ENCODE measurements around the gene CCDC190. TPM values are rescaled to one million over a fixed set of nuclear protein-coding genes. Genes with fewer than 3 reads are reported as not detected.

The CCDC190 gene
- polyA plus RNA-seq, 1 experiment = 0.31 TPM

- Histone ChIP-seq H3K27me3 (ENCODE audit: control insufficient read depth, insufficient read depth, low read length) (no peaks in the 10 kb centered on the region), H3K4me3 (ENCODE audit: low read depth, low read length) (no peak overlapping the region), H3K36me3 (ENCODE audit: control insufficient read depth, insufficient read depth, low read length) (no peaks in the 10 kb centered on the region)
- ChIA-PET CTCF (interaction anchor here (0.6 to 3.3 kb wide), 8 partner anchors 9 to 460 kb away, joined by 3 to 23 read pairs (median 6); partner anchors contain the start of gene RGS4), POLR2A (no interaction called here)
- no peak for TF ChIP-seq CTCF (IDR thresholded peaks at IDR 0.05; ENCODE audit: insufficient read depth, low read depth, low read length)
- DNase-seq (ENCODE audit: low read depth) = peak; percentile 85
Observed at GRCh38 chr1:162856260-162856659, 4.7 kb downstream of the CCDC190 start.

GRCh38 chr1:162855461-162856150, 5.4 kb downstream of the CCDC190 start:
- H3K36me3 ChIP-seq (ENCODE audit: control insufficient read depth, insufficient read depth, low read length) = no peaks in the 10 kb centered on the region
- POLR2A ChIA-PET = no interaction called here
- no peak overlapping the region for H3K4me3 ChIP-seq (ENCODE audit: low read depth, low read length)
- DNase-seq (ENCODE audit: low read depth) = peak; percentile 25
- TF ChIP-seq CTCF (IDR thresholded peaks at IDR 0.05; ENCODE audit: insufficient read depth, low read depth, low read length) = no peak
- no peaks in the 10 kb centered on the region for H3K27me3 ChIP-seq (ENCODE audit: control insufficient read depth, insufficient read depth, low read length)
- CTCF ChIA-PET = interaction anchor here (0.8 to 3.3 kb wide), 9 partner anchors 8 to 461 kb away, joined by 3 to 43 read pairs (median 9); partner anchors contain the start of gene RGS4

DNA sequence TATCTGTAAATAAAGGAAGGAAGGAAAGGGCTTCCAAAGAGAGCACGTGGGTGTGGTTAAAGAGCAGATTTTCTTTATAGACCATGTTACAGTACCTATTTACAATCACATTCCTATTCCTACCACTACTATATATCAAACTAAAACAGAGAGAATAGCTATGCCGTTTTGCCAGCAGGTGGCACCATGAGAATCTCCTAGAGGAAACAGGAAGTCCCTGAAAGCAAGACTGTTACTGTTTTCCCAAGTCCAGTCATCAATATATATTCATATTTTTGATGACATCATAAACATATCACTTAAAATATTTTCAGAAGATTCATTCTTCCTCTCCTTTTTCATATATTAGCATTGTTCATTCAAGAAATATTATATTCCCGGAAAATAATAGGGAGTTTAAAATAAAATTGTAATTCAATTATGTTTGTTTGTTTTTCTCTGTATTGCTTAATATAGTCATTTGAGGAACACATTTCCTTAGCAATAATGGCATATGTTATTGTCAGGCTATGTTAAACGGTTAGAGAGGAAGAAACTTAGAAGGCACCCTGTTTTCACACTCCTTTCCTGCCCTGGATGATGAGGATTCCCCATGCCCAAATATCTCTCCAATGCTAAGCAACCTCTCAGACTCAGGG, 6.6 kb downstream of the CCDC190 start:
- Histone ChIP-seq H3K36me3 (ENCODE audit: control insufficient read depth, insufficient read depth, low read length) (no peaks in the 10 kb centered on the region), H3K4me3 (ENCODE audit: low read depth, low read length) (no peak overlapping the region), H3K27me3 (ENCODE audit: control insufficient read depth, insufficient read depth, low read length) (no peaks in the 10 kb centered on the region)
- ChIA-PET POLR2A (no interaction called here), CTCF (interaction anchor here (0.6 to 3.9 kb wide), 17 partner anchors 9 to 467 kb away, joined by 3 to 43 read pairs (median 5); partner anchors contain the start of genes NUF2 and RGS4)
- TF ChIP-seq CTCF (IDR thresholded peaks at IDR 0.05; ENCODE audit: insufficient read depth, low read depth, low read length) = peak; percentile 77
- DNase-seq (ENCODE audit: low read depth) = peak; percentile 19

DNA sequence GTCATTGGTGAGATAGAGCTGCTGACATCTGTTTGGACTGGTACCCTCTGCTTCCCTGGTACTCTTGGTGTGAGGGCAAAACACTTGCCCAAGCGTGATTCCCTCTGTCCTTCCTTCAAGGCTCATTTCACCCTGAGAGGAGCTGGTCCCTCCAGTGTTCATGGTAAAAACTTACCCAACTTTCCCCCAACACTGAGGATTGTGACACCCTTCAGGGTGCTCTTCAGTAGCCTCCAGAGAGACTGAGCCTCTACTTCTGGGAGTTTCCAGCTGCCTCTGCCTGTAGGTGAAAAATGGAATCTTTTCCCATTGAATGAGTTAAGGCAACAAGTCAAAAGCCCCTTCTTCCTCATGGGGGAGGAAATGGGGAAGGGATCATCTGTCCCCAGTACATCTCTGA, 9.6 kb downstream of the CCDC190 start:
- no peaks in the 10 kb centered on the region for H3K27me3 ChIP-seq (ENCODE audit: control insufficient read depth, insufficient read depth, low read length)
- no peak overlapping the region for H3K4me3 ChIP-seq (ENCODE audit: low read depth, low read length)
- no peak for TF ChIP-seq CTCF (IDR thresholded peaks at IDR 0.05; ENCODE audit: insufficient read depth, low read depth, low read length)
- ChIA-PET CTCF (interaction anchor here (1.3 to 3.9 kb wide), 2 partner anchors 324 to 465 kb away, joined by 3 to 31 read pairs; no protein-coding TSS in a partner anchor), POLR2A (no interaction called here)
- no peaks in the 10 kb centered on the region for H3K36me3 ChIP-seq (ENCODE audit: control insufficient read depth, insufficient read depth, low read length)
- no peak for DNase-seq (ENCODE audit: low read depth)

- DNase-seq (ENCODE audit: low read depth) = no peak
- no peaks in the 10 kb centered on the region for H3K36me3 ChIP-seq (ENCODE audit: control insufficient read depth, insufficient read depth, low read length)
- TF ChIP-seq CTCF (IDR thresholded peaks at IDR 0.05; ENCODE audit: insufficient read depth, low read depth, low read length) = no peak
- ChIA-PET CTCF (interaction anchor here (1.0 to 4.2 kb wide), 5 partner anchors 25 to 466 kb away, joined by 3 to 47 read pairs (median 15); partner anchors contain the start of gene RGS4), POLR2A (no interaction called here)
- no peak overlapping the region for H3K4me3 ChIP-seq (ENCODE audit: low read depth, low read length)
- H3K27me3 ChIP-seq (ENCODE audit: control insufficient read depth, insufficient read depth, low read length) = no peaks in the 10 kb centered on the region
Observed at GRCh38 chr1:162849711-162850110, 11.3 kb downstream of the CCDC190 start.

Measured in BJ (cell line).